Cerebellar cortex (tissue), 1 donor: ENCODE data around the gene HSF5.
A peak's percentile ranks its signal among the peaks of the same experiment; 100 is the strongest.

Experiments used
- DNase-seq: peaks from one replicate; pipeline ENCODE4 v3.0.0-alpha.2; 2015; ENCODE audit warnings: low spot score

HSF5 gene

GRCh38 chr17:58385359-58385899 is 102.8 kb downstream of the HSF5 start:
- DNase-seq: no peak

GRCh38 chr17:58384897-58385296 is 103.3 kb downstream of the HSF5 start:
- no peak for DNase-seq

GRCh38 chr17:58383892-58384462 is 104.2 kb downstream of the HSF5 start:
- no peak for DNase-seq

GRCh38 chr17:58382872-58383242 is 105.4 kb downstream of the HSF5 start:
- DNase-seq: no peak

GRCh38 chr17:58382108-58382871 is 105.9 kb downstream of the HSF5 start:
- no peak for DNase-seq

- DNase-seq: peak; percentile 83
Observed at GRCh38 chr17:58381124-58382035, 106.8 kb downstream of the HSF5 start.

- no peak for DNase-seq
Observed at GRCh38 chr17:58380207-58381123, 107.7 kb downstream of the HSF5 start.

- DNase-seq: no peak
Observed at GRCh38 chr17:58379511-58379824, 108.7 kb downstream of the HSF5 start.

- DNase-seq: no peak
Observed at GRCh38 chr17:58378733-58379510, 109.3 kb downstream of the HSF5 start.

- no peak for DNase-seq
Observed at GRCh38 chr17:58377661-58378060, 110.5 kb downstream of the HSF5 start.

GRCh38 chr17:58377093-58377601 is 111.1 kb downstream of the HSF5 start:
- DNase-seq: no peak

- no peak for DNase-seq
Observed at GRCh38 chr17:58376472-58377000, 111.7 kb downstream of the HSF5 start.

- DNase-seq: no peak
Observed at GRCh38 chr17:58375811-58376210, 112.4 kb downstream of the HSF5 start.

GRCh38 chr17:58375256-58375655 is 113.0 kb downstream of the HSF5 start:
- no peak for DNase-seq

- no peak for DNase-seq
Observed at GRCh38 chr17:58373923-58374322, 114.3 kb downstream of the HSF5 start.

GRCh38 chr17:58373003-58373402 is 115.2 kb downstream of the HSF5 start:
- no peak for DNase-seq

GRCh38 chr17:58371300-58371950 is 116.8 kb downstream of the HSF5 start:
- peak; percentile 81 for DNase-seq

- no peak for DNase-seq
Observed at GRCh38 chr17:58370716-58371115, 117.5 kb downstream of the HSF5 start.

GRCh38 chr17:58370309-58370708 is 117.9 kb downstream of the HSF5 start:
- DNase-seq: no peak
